OCI-LY1 (cell line): ENCODE results near the gene TNFAIP3.

Experiments
- H2AFZ ChIP-seq: fragments of 200-600 bp; sonication (generic), shearing (Covaris generic); 2 replicates; pipeline ENCODE4 v1.6.0; 2014; ENCODE audit warnings: antibody characterized with exemption, mild to moderate bottlenecking, low read length
- H3F3A ChIP-seq: fragments of 200-600 bp; sonication (generic), shearing (Covaris generic); 2 replicates; pipeline ENCODE4 v1.6.0; 2014; ENCODE audit warnings: mild to moderate bottlenecking, antibody characterized with exemption, low read length, moderate library complexity; ENCODE audit not compliant: insufficient read depth
- H3K27ac ChIP-seq: fragments of 200-600 bp; sonication (generic); 2 replicates; pipeline ENCODE4 v1.5.1; 2014; ENCODE audit warnings: low read length, mixed run types, mild to moderate bottlenecking, low read depth; ENCODE audit not compliant: poor library complexity, severe bottlenecking
- H3K27me3 ChIP-seq: fragments of 200-600 bp; sonication (generic); 2 replicates; pipeline ENCODE4 v1.6.0; 2014; ENCODE audit warnings: antibody characterized with exemption, mild to moderate bottlenecking, low read length, moderate library complexity; ENCODE audit not compliant: insufficient read depth
- H3K36me3 ChIP-seq: fragments of 200-600 bp; sonication (generic); 2 replicates; pipeline ENCODE4 v1.6.1; 2014; ENCODE audit warnings: mild to moderate bottlenecking, antibody characterized with exemption, low read length, moderate library complexity, mixed read lengths; ENCODE audit not compliant: insufficient read depth
- H3K4me1 ChIP-seq: fragments of 200-600 bp; sonication (generic); 2 replicates; pipeline ENCODE4 v1.5.1; 2014; ENCODE audit warnings: mild to moderate bottlenecking, low read length, moderate library complexity; ENCODE audit not compliant: insufficient read depth, severe bottlenecking
- H3K4me2 ChIP-seq: fragments of 200-600 bp; sonication (generic), shearing (Covaris generic); 2 replicates; pipeline ENCODE4 v1.6.1; 2014; ENCODE audit warnings: low read length
- H3K4me3 ChIP-seq: fragments of 200-600 bp; sonication (generic); 2 replicates; pipeline ENCODE4 v1.5.1; 2014; ENCODE audit warnings: low read length, low read depth, mild to moderate bottlenecking, mixed read lengths; ENCODE audit not compliant: poor library complexity, severe bottlenecking
- H3K79me2 ChIP-seq: fragments of 200-600 bp; shearing (Covaris generic); 2 replicates; pipeline ENCODE4 v1.6.1; 2016; ENCODE audit warnings: mixed run types, low read length, mixed read lengths; ENCODE audit not compliant: insufficient read depth
- H3K9ac ChIP-seq: fragments of 200-600 bp; sonication (generic), shearing (Covaris generic); 2 replicates; pipeline ENCODE4 v1.6.1; 2014; ENCODE audit warnings: mild to moderate bottlenecking, low read length, mixed read lengths
- H3K9me2 ChIP-seq: fragments of 200-600 bp; sonication (generic), shearing (Covaris generic); 2 replicates; pipeline ENCODE4 v1.6.1; 2014; ENCODE audit warnings: low read depth, mild to moderate bottlenecking, low read length, mixed read lengths
- H3K9me3 ChIP-seq: fragments of 200-600 bp; shearing (Covaris generic); 2 replicates; pipeline ENCODE4 v1.6.1; 2014; ENCODE audit warnings: low read length, mixed read lengths
- H4K20me1 ChIP-seq: fragments of 200-600 bp; sonication (generic), shearing (Covaris generic); 2 replicates; pipeline ENCODE4 v1.6.0; 2016; ENCODE audit warnings: mild to moderate bottlenecking, low read length; ENCODE audit not compliant: insufficient read depth
- EZH2 ChIP-seq: fragments of 200-600 bp; sonication (generic), shearing (Covaris generic); IDR thresholded peaks from 2 replicates; pipeline ENCODE4 v1.8.0; 2017; ENCODE audit warnings: borderline replicate concordance, mixed run types, mild to moderate bottlenecking, antibody characterized with exemption, low read length, moderate library complexity, mixed read lengths
- TF ChIP-seq, protein P1 (sequence below): fragments of 200-600 bp; sonication (generic), shearing (Covaris generic); IDR thresholded peaks from 2 replicates; pipeline ENCODE4 v1.5.1; 2017; ENCODE audit warnings: mild to moderate bottlenecking, antibody characterized with exemption, low read length, moderate library complexity, mixed read lengths

TNFAIP3 gene

DNA sequence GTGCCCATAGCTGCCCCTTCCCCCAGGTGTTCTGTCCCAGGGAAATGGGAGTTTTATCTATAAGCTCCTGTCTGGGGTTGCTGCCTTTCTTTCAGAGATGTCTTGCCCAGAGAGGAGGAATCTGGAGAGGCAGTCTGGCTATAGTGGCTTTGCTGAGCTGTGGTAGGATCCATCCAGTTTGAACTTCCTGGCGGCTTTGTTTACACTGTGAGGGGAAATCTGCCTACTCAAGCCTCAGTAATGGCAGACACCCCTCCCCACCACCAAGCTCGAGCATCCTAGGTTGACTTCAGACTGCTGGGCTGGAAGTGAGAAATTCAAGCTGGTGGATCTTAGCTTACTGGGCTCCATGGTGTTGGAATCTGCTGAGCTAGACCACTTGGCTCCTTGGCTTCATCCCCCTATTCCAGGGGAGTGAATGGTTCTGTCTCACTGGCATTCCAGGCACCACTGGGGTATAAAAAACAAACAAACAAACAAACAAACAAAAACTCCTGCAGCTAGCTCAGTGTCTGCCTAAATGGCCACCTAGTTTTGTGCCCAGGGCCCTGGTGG lies 24.0 kb downstream of the TNFAIP3 start:
- Histone ChIP-seq H3K27ac (no peak overlapping the region), H3K36me3 (no peaks in the 10 kb centered on the region), H3K4me1 (no peaks in the 10 kb centered on the region), H3K4me3 (no peak overlapping the region), H4K20me1 (no peaks in the 10 kb centered on the region), H3F3A (no peaks in the 10 kb centered on the region), H2AFZ (no peak overlapping the region), H3K9me2 (no peaks in the 10 kb centered on the region), H3K9me3 (no peaks in the 10 kb centered on the region), H3K27me3 (no peaks in the 10 kb centered on the region), H3K4me2 (no peak overlapping the region), H3K9ac (no peak overlapping the region), H3K79me2 (no peaks in the 10 kb centered on the region)
- TF ChIP-seq EZH2 = no peak
- TF ChIP-seq, protein P1, sequence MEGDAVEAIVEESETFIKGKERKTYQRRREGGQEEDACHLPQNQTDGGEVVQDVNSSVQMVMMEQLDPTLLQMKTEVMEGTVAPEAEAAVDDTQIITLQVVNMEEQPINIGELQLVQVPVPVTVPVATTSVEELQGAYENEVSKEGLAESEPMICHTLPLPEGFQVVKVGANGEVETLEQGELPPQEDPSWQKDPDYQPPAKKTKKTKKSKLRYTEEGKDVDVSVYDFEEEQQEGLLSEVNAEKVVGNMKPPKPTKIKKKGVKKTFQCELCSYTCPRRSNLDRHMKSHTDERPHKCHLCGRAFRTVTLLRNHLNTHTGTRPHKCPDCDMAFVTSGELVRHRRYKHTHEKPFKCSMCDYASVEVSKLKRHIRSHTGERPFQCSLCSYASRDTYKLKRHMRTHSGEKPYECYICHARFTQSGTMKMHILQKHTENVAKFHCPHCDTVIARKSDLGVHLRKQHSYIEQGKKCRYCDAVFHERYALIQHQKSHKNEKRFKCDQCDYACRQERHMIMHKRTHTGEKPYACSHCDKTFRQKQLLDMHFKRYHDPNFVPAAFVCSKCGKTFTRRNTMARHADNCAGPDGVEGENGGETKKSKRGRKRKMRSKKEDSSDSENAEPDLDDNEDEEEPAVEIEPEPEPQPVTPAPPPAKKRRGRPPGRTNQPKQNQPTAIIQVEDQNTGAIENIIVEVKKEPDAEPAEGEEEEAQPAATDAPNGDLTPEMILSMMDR = no peak

DNA sequence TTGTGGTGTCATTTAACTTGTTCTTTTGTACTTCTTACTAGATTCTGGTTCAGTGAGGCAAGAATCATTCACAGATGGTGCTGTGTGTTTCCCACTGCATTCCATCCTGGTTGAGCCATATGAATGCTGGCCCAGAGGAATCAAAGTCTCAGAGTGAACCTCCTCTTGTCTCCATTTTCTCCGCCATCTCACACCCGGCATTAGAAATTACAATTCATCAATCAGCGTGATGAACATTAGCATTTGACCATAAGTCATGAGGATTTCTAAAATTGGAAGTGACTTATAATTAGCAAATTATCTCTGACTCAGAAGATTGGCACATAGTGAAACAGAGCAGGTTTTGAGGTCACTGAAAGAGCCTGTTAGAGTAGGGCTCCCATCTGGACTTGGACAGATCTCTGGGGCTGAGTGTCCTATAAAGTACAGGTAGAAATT lies 25.2 kb downstream of the TNFAIP3 start:
- no peak for TF ChIP-seq EZH2
- TF ChIP-seq, protein P1 = no peak
- Histone ChIP-seq H3K79me2 (no peaks in the 10 kb centered on the region), H3K27ac (no peak overlapping the region), H2AFZ (no peak overlapping the region), H3K9me2 (no peaks in the 10 kb centered on the region), H3K4me1 (no peaks in the 10 kb centered on the region), H3K27me3 (no peaks in the 10 kb centered on the region), H3K4me3 (no peak overlapping the region), H4K20me1 (no peaks in the 10 kb centered on the region), H3K9ac (no peak overlapping the region), H3K36me3 (no peaks in the 10 kb centered on the region), H3F3A (no peaks in the 10 kb centered on the region), H3K9me3 (no peaks in the 10 kb centered on the region), H3K4me2 (no peak overlapping the region)

DNA sequence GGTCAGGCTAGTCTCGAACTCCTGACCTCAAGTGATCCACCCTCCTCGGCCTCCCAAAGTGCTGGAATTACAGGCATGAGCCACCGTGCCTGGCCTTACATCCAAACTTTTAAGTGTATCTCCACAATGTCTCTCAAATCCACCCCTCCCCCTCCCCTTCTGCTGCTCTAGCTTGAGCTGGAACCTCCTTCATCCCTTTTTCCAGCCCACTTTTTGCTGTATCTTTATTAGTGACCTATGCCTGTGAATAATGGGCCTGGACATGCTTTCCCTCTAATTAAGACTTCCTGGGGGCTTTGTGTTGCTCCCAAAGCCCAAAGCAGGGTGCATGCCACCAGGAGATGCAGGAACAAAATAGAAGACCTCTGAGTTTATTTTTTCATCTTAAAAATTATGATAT lies 26.1 kb downstream of the TNFAIP3 start:
- H3K27ac ChIP-seq = no peak overlapping the region
- H3K36me3 ChIP-seq = no peaks in the 10 kb centered on the region
- no peaks in the 10 kb centered on the region for H4K20me1 ChIP-seq
- H3K79me2 ChIP-seq = no peaks in the 10 kb centered on the region
- no peak overlapping the region for H3K4me3 ChIP-seq
- H3K9me2 ChIP-seq = no peaks in the 10 kb centered on the region
- no peaks in the 10 kb centered on the region for H3K27me3 ChIP-seq
- no peak overlapping the region for H3K9ac ChIP-seq
- H3F3A ChIP-seq = no peaks in the 10 kb centered on the region
- no peak overlapping the region for H2AFZ ChIP-seq
- H3K4me1 ChIP-seq = no peaks in the 10 kb centered on the region
- no peaks in the 10 kb centered on the region for H3K9me3 ChIP-seq
- no peak for TF ChIP-seq EZH2
- TF ChIP-seq, protein P1 = no peak
- no peak overlapping the region for H3K4me2 ChIP-seq
